K562 (cell line): Measurements from ENCODE around the gene ECM1. TPM values are rescaled to one million over a fixed set of nuclear protein-coding genes. Genes with fewer than 3 reads are reported as not detected.
A peak's percentile ranks its signal among the peaks of the same experiment; 100 is the strongest.

ENCODE experiments used
- ATF1 ChIP-seq, 2 experiments: fragments of 450-650 bp in 1 of 2; IDR thresholded peaks; 2 replicates each; pipeline ENCODE4 v1.6.1; 2016; ENCODE audit warnings: missing compliant biosample characterization in 1 of 2, missing genetic modification characterization in 1 of 2
- L3MBTL2 ChIP-seq: fragments of 450-650 bp; IDR thresholded peaks from 2 replicates; pipeline ENCODE4 v1.6.1; 2016; ENCODE audit warnings: mild to moderate bottlenecking, moderate library complexity
- MTA2 ChIP-seq: fragments of 450-650 bp; IDR thresholded peaks from 2 replicates; pipeline ENCODE4 v1.6.1; 2016; ENCODE audit warnings: low read depth
- PHF8 ChIP-seq: fragments of 200-600 bp; sonication (generic); IDR thresholded peaks from 2 replicates; pipeline ENCODE4 v1.6.1; 2012; ENCODE audit warnings: mixed run types, mild to moderate bottlenecking, inconsistent platforms, low read length, moderate library complexity, borderline replicate concordance
- TCF7 ChIP-seq: sonication (generic); IDR thresholded peaks from 2 replicates; pipeline ENCODE4 v1.6.1; 2016; ENCODE audit warnings: antibody characterized with exemption, borderline replicate concordance
- ZNF174 ChIP-seq: fragments of 250-450 bp; sonication (Bioruptor Pico); IDR thresholded peaks from 2 replicates; pipeline ENCODE4 v1.4.0; 2020; ENCODE audit warnings: mild to moderate bottlenecking
- polyA plus RNA-seq, 8 experiments: library from polyadenylated mRNA; depleted of rRNA in 4 of 8; stranded (reverse) in 5 of 8; unstranded in 3 of 8; fragments of >200 nt; fragmentation: Nextera tagmentation in 2 of 8; fragmentation: Illumina TruSeq in 1 of 8; extraction: Ambion mirVana in 2 of 8; extraction: Trizol in 1 of 8; gene quantifications; 2 replicates each; pipeline versions ENCODE4 v1.2.1 to v1.2.3, GENCODE V29; 2011 to 2014; ENCODE audit warnings: inconsistent platforms in 1 of 8, missing spikeins in 1 of 8
- total RNA-seq, 7 experiments: library from RNA; depleted of rRNA in 6 of 7; stranded (reverse); fragments of >200 nt in 6 of 7; fragmentation: Illumina TruSeq in 2 of 7; extraction: Trizol in 2 of 7; gene quantifications; 2 replicates each; pipeline versions ENCODE4 v1.2.1 to v1.2.3, GENCODE V29; 2011 to 2021; ENCODE audit warnings: low replicate concordance in 1 of 7
- TF ChIP-seq, protein P1 (sequence below), 2 experiments: fragments of 450-650 bp; formaldehyde crosslinking in 1 of 2; IDR thresholded peaks; 2 replicates each; pipeline versions ENCODE4 v1.4.0 to v1.6.1; 2014 to 2020; ENCODE audit warnings: mild to moderate bottlenecking in 2 of 2, borderline replicate concordance in 1 of 2, low read depth in 1 of 2
- TF ChIP-seq, protein P2 (sequence below): fragments of 450-650 bp; IDR thresholded peaks from 2 replicates; pipeline ENCODE4 v1.7.1; 2018; ENCODE audit warnings: mild to moderate bottlenecking, low read depth; ENCODE audit not compliant: partially characterized antibody
- TF ChIP-seq, protein P3 (sequence below), 2 experiments: fragments of 450-650 bp in 1 of 2; IDR thresholded peaks; 2 replicates each; pipeline ENCODE4 v1.6.1; 2011 to 2017; ENCODE audit warnings: low read depth in 2 of 2, antibody characterized with exemption in 1 of 2, borderline replicate concordance in 1 of 2, low read length in 1 of 2, mild to moderate bottlenecking in 1 of 2, mixed read lengths in 1 of 2; ENCODE audit not compliant: control insufficient read depth in 1 of 2
- TF ChIP-seq, protein P4 (sequence below), 3 experiments: IDR thresholded peaks in 2 of 3; conservative IDR thresholded peaks in 1 of 3; 2 replicates each; pipeline ENCODE4 v1.5.1; 2011 to 2012; ENCODE audit warnings: low read length in 3 of 3, mild to moderate bottlenecking in 3 of 3, control low read depth in 2 of 3, improper control_type of control experiment in 1 of 3, inconsistent platforms in 1 of 3, low read depth in 1 of 3, mixed read lengths in 1 of 3, moderate library complexity in 1 of 3; ENCODE audit not compliant: insufficient read depth in 2 of 3

Gene ECM1
- total and polyA plus RNA-seq, 9 of the 15 experiments (the other 6 are each of a cell fraction or from before 2014, with no cell fraction given) = 6.6 to 52.2 (median 12.8) TPM

DNA sequence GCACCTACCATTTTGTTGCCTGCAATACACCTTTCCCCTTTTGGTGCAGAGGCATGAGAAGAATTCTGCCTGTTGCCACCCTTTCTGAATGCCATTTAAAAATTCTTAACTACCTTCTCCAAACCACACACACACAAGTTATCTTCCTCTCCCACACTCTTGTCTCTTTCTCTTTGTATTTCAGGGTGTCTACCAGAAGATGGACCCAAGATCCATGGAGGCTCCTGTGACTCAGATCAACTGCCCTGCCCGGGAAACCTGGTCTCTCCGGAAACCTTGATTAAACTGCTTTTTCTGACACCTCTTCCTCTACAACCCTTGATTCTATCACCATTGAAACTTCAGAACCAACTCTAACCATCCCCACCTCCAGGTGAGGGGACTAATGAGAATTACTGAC lies 23.0 kb upstream of the ECM1 start (continued):
- TF ChIP-seq, protein P1, sequence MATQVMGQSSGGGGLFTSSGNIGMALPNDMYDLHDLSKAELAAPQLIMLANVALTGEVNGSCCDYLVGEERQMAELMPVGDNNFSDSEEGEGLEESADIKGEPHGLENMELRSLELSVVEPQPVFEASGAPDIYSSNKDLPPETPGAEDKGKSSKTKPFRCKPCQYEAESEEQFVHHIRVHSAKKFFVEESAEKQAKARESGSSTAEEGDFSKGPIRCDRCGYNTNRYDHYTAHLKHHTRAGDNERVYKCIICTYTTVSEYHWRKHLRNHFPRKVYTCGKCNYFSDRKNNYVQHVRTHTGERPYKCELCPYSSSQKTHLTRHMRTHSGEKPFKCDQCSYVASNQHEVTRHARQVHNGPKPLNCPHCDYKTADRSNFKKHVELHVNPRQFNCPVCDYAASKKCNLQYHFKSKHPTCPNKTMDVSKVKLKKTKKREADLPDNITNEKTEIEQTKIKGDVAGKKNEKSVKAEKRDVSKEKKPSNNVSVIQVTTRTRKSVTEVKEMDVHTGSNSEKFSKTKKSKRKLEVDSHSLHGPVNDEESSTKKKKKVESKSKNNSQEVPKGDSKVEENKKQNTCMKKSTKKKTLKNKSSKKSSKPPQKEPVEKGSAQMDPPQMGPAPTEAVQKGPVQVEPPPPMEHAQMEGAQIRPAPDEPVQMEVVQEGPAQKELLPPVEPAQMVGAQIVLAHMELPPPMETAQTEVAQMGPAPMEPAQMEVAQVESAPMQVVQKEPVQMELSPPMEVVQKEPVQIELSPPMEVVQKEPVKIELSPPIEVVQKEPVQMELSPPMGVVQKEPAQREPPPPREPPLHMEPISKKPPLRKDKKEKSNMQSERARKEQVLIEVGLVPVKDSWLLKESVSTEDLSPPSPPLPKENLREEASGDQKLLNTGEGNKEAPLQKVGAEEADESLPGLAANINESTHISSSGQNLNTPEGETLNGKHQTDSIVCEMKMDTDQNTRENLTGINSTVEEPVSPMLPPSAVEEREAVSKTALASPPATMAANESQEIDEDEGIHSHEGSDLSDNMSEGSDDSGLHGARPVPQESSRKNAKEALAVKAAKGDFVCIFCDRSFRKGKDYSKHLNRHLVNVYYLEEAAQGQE (IDR thresholded peaks at IDR 0.05; ENCODE audit: borderline replicate concordance) = peak; percentile 51
- TF ChIP-seq, protein P1 (CRISPR knock-in tag; IDR thresholded peaks at IDR 0.05; ENCODE audit: low read depth) = no peak
- no peak for TF ChIP-seq MTA2
- TF ChIP-seq, protein P2, sequence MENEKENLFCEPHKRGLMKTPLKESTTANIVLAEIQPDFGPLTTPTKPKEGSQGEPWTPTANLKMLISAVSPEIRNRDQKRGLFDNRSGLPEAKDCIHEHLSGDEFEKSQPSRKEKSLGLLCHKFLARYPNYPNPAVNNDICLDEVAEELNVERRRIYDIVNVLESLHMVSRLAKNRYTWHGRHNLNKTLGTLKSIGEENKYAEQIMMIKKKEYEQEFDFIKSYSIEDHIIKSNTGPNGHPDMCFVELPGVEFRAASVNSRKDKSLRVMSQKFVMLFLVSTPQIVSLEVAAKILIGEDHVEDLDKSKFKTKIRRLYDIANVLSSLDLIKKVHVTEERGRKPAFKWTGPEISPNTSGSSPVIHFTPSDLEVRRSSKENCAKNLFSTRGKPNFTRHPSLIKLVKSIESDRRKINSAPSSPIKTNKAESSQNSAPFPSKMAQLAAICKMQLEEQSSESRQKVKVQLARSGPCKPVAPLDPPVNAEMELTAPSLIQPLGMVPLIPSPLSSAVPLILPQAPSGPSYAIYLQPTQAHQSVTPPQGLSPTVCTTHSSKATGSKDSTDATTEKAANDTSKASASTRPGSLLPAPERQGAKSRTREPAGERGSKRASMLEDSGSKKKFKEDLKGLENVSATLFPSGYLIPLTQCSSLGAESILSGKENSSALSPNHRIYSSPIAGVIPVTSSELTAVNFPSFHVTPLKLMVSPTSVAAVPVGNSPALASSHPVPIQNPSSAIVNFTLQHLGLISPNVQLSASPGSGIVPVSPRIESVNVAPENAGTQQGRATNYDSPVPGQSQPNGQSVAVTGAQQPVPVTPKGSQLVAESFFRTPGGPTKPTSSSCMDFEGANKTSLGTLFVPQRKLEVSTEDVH = peak; percentile 35
- no peak for TF ChIP-seq L3MBTL2
- TF ChIP-seq TCF7 = no peak
- TF ChIP-seq PHF8 = no peak
- no peak for TF ChIP-seq ZNF174
- TF ChIP-seq, protein P3, sequence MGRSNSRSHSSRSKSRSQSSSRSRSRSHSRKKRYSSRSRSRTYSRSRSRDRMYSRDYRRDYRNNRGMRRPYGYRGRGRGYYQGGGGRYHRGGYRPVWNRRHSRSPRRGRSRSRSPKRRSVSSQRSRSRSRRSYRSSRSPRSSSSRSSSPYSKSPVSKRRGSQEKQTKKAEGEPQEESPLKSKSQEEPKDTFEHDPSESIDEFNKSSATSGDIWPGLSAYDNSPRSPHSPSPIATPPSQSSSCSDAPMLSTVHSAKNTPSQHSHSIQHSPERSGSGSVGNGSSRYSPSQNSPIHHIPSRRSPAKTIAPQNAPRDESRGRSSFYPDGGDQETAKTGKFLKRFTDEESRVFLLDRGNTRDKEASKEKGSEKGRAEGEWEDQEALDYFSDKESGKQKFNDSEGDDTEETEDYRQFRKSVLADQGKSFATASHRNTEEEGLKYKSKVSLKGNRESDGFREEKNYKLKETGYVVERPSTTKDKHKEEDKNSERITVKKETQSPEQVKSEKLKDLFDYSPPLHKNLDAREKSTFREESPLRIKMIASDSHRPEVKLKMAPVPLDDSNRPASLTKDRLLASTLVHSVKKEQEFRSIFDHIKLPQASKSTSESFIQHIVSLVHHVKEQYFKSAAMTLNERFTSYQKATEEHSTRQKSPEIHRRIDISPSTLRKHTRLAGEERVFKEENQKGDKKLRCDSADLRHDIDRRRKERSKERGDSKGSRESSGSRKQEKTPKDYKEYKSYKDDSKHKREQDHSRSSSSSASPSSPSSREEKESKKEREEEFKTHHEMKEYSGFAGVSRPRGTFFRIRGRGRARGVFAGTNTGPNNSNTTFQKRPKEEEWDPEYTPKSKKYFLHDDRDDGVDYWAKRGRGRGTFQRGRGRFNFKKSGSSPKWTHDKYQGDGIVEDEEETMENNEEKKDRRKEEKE (IDR thresholded peaks at IDR 0.05; ENCODE audit: borderline replicate concordance in 1 of 2, control insufficient read depth in 1 of 2, low read depth in 2 of 2, low read length in 1 of 2) = no peak
- TF ChIP-seq, protein P4, sequence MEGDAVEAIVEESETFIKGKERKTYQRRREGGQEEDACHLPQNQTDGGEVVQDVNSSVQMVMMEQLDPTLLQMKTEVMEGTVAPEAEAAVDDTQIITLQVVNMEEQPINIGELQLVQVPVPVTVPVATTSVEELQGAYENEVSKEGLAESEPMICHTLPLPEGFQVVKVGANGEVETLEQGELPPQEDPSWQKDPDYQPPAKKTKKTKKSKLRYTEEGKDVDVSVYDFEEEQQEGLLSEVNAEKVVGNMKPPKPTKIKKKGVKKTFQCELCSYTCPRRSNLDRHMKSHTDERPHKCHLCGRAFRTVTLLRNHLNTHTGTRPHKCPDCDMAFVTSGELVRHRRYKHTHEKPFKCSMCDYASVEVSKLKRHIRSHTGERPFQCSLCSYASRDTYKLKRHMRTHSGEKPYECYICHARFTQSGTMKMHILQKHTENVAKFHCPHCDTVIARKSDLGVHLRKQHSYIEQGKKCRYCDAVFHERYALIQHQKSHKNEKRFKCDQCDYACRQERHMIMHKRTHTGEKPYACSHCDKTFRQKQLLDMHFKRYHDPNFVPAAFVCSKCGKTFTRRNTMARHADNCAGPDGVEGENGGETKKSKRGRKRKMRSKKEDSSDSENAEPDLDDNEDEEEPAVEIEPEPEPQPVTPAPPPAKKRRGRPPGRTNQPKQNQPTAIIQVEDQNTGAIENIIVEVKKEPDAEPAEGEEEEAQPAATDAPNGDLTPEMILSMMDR (IDR thresholded peaks at IDR 0.05 in 2 of 3, conservative IDR thresholded peaks at IDR 0.05 in 1 of 3; ENCODE audit: insufficient read depth in 2 of 3, low read depth in 1 of 3, low read length in 3 of 3) = peak; percentile 71 to 83 (median 73)
- TF ChIP-seq ATF1 (CRISPR knock-in tag; IDR thresholded peaks at IDR 0.05) = no peak
- no peak for TF ChIP-seq ATF1 (tag; IDR thresholded peaks at IDR 0.05)
